Astrocyte (in vitro differentiated cells and primary cell): ENCODE results near the gene ATP5IF1. TPM values are rescaled to one million over a fixed set of nuclear protein-coding genes. Genes with fewer than 3 reads are reported as not detected.

Source experiments
- DNase-seq: peaks from one replicate; pipeline ENCODE4 v3.0.0-alpha.2; 2010; ENCODE audit warnings: low read depth
- FAIRE-seq: peaks from 2 replicates; lab custom pipeline; 2011; peaks lifted over from hg19 to GRCh38; lab: Jason Lieb, UNC
- H2AFZ ChIP-seq: 2 replicates; pipeline ENCODE4 v1.6.0; 2012; ENCODE audit warnings: low read depth, low read length, inconsistent platforms
- H3K27ac ChIP-seq: 2 replicates; pipeline ENCODE4 v1.5.1; 2011; ENCODE audit warnings: low read depth, low read length, inconsistent platforms
- H3K27me3 ChIP-seq: 2 replicates; pipeline ENCODE4 v1.6.0; 2011; ENCODE audit warnings: low read length, inconsistent platforms; ENCODE audit not compliant: insufficient read depth
- H3K36me3 ChIP-seq: 2 replicates; pipeline ENCODE4 v1.5.1; 2011; ENCODE audit warnings: low read length, inconsistent platforms; ENCODE audit not compliant: insufficient read depth
- H3K4me1 ChIP-seq: 2 replicates; pipeline ENCODE4 v1.5.1; 2011; ENCODE audit warnings: low read length, inconsistent platforms; ENCODE audit not compliant: insufficient read depth
- H3K4me2 ChIP-seq: 2 replicates; pipeline ENCODE4 v1.6.0; 2012; ENCODE audit warnings: low read length, inconsistent platforms
- H3K4me3 ChIP-seq: 2 replicates; pipeline ENCODE4 v1.5.1; 2011; ENCODE audit warnings: low read depth, mild to moderate bottlenecking, low read length, inconsistent platforms; ENCODE audit not compliant: insufficient read depth
- H3K79me2 ChIP-seq: 2 replicates; pipeline ENCODE4 v1.6.0; 2012; ENCODE audit warnings: mild to moderate bottlenecking, low read length, inconsistent platforms; ENCODE audit not compliant: insufficient read depth
- H3K9ac ChIP-seq: 2 replicates; pipeline ENCODE4 v1.6.0; 2012; ENCODE audit warnings: mild to moderate bottlenecking, low read length, inconsistent platforms
- H3K9me3 ChIP-seq: 2 replicates; pipeline ENCODE4 v1.5.1; 2012; ENCODE audit warnings: low read depth, mild to moderate bottlenecking, low read length, inconsistent platforms; ENCODE audit not compliant: insufficient read depth
- H4K20me1 ChIP-seq: 2 replicates; pipeline ENCODE4 v1.6.0; 2012; ENCODE audit warnings: low read length, inconsistent platforms; ENCODE audit not compliant: insufficient read depth
- H3K27ac Mint-ChIP-seq: one replicate; pipeline ENCODE4 v1.8.0; 2021; ENCODE audit warnings: mild to moderate bottlenecking, mixed read lengths; ENCODE audit not compliant: unreplicated experiment
- H3K27me3 Mint-ChIP-seq: one replicate; pipeline ENCODE4 v1.8.0; 2021; ENCODE audit warnings: low read depth, mixed read lengths; ENCODE audit not compliant: unreplicated experiment
- H3K36me3 Mint-ChIP-seq: one replicate; pipeline ENCODE4 v1.8.0; 2021; ENCODE audit warnings: low read depth, mixed read lengths; ENCODE audit not compliant: unreplicated experiment
- H3K4me1 Mint-ChIP-seq: one replicate; pipeline ENCODE4 v1.8.0; 2021; ENCODE audit warnings: low read depth, mixed read lengths; ENCODE audit not compliant: unreplicated experiment
- H3K4me3 Mint-ChIP-seq: one replicate; pipeline ENCODE4 v1.8.0; 2021; ENCODE audit warnings: mild to moderate bottlenecking, moderate library complexity, mixed read lengths; ENCODE audit not compliant: unreplicated experiment
- H3K9me3 Mint-ChIP-seq: one replicate; pipeline ENCODE4 v1.8.0; 2021; ENCODE audit warnings: mild to moderate bottlenecking, mixed read lengths; ENCODE audit not compliant: unreplicated experiment
- EZH2 ChIP-seq: IDR thresholded peaks from 2 replicates; pipeline ENCODE4 v1.6.1; 2012; ENCODE audit warnings: mild to moderate bottlenecking, low read length, inconsistent platforms; ENCODE audit not compliant: insufficient read depth
- total RNA-seq: library from RNA; stranded (reverse); gene quantifications from 2 replicates; pipeline ENCODE4 v1.2.1, GENCODE V29; 2021
- TF ChIP-seq, protein P1 (sequence below): IDR thresholded peaks from 2 replicates; pipeline ENCODE4 v1.5.1; 2011; ENCODE audit warnings: low read depth, mild to moderate bottlenecking, inconsistent platforms, low read length, moderate library complexity; ENCODE audit not compliant: insufficient read depth

Gene ATP5IF1
- total RNA-seq, 1 donor from 2014 or later, result 160 TPM

DNA sequence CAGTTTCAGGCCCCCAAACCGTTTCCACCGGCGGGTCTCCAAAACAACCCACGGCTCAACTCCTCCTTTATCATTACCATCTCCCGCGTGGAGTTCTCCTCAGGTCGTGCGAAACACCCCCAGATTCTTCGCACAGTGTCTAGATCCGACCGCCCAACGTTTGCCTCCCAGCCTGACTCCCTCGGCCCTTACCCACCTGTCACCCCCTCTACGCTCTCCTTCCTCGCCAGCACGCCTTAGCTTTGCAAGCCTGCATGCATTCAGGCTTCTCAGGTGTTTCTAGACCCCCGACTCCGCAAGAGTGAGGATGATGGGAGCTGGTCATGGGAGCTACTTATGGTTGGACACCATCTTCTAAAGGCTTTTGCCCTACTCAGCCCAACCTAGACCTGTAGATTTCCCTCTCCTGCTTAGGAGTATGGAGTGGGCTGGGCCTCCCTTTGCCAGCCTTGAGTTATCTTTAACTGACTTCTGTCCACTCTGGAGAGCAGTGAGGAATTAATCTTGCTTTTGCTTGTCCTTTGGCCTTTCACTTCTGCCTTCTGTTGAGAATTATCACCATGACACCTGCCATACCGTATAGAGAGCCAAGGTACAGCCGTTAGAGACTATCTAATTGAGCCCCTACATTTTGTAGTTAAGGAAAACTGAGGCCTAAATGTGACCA, 865 bp downstream of the ATP5IF1 start:
- FAIRE-seq, result no peak
- H3K4me3 ChIP-seq, result peak overlapping the region; percentile 95
- peaks cover 17% of the 10 kb centered on the region for H4K20me1 ChIP-seq
- no peaks in the 10 kb centered on the region for H3K9me3 ChIP-seq
- peak overlapping the region; percentile 93 for H3K4me2 ChIP-seq
- peaks cover 2% of the 10 kb centered on the region for H3K36me3 Mint-ChIP-seq
- no peaks in the 10 kb centered on the region for H3K9me3 Mint-ChIP-seq
- peaks cover 4% of the 10 kb centered on the region for H3K4me1 Mint-ChIP-seq
- peak overlapping the region; percentile 91 for H2AFZ ChIP-seq
- H3K27me3 Mint-ChIP-seq, result no peaks in the 10 kb centered on the region
- peaks cover 6% of the 10 kb centered on the region for H3K36me3 ChIP-seq
- peak overlapping the region; percentile 74 for H3K27ac ChIP-seq
- peaks cover 16% of the 10 kb centered on the region for H3K4me1 ChIP-seq
- no peak overlapping the region for H3K27ac Mint-ChIP-seq
- no peak for DNase-seq
- peaks cover 36% of the 10 kb centered on the region for H3K79me2 ChIP-seq
- no peak for TF ChIP-seq EZH2
- TF ChIP-seq, protein P1, sequence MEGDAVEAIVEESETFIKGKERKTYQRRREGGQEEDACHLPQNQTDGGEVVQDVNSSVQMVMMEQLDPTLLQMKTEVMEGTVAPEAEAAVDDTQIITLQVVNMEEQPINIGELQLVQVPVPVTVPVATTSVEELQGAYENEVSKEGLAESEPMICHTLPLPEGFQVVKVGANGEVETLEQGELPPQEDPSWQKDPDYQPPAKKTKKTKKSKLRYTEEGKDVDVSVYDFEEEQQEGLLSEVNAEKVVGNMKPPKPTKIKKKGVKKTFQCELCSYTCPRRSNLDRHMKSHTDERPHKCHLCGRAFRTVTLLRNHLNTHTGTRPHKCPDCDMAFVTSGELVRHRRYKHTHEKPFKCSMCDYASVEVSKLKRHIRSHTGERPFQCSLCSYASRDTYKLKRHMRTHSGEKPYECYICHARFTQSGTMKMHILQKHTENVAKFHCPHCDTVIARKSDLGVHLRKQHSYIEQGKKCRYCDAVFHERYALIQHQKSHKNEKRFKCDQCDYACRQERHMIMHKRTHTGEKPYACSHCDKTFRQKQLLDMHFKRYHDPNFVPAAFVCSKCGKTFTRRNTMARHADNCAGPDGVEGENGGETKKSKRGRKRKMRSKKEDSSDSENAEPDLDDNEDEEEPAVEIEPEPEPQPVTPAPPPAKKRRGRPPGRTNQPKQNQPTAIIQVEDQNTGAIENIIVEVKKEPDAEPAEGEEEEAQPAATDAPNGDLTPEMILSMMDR, result no peak
- peak overlapping the region; percentile 90 for H3K9ac ChIP-seq
- H3K4me3 Mint-ChIP-seq, result no peak overlapping the region
- H3K27me3 ChIP-seq, result no peaks in the 10 kb centered on the region

DNA sequence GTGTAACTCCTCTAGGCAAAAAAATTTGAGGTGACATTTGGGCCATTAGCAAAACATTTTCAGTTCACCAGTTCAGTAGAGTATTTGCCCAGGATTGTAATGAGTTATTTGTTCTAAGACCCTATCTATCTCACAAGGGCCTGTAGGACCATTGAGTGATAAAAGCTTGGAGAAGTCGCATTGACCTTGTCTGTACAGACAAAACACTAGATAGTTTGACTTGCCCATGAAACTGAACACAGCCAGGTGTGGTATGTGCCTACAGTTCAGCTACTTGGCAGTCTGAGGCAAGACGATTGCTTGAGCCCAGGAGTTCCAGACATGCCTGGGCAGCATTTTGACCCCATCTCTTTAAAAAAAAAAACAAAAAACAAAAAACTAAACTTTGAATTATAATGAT, 3.1 kb downstream of the ATP5IF1 start:
- Mint-ChIP-seq H3K36me3 (no peaks in the 10 kb centered on the region), H3K4me1 (peaks cover 4% of the 10 kb centered on the region), H3K9me3 (no peaks in the 10 kb centered on the region), H3K27me3 (no peaks in the 10 kb centered on the region), H3K4me3 (peak overlapping the region; percentile 50), H3K27ac (no peak overlapping the region)
- no peak for TF ChIP-seq EZH2
- TF ChIP-seq, protein P1, result no peak
- DNase-seq (no peak), FAIRE-seq (no peak)
- no peaks in the 10 kb centered on the region for H3K9me3 ChIP-seq
- no peak overlapping the region for H3K4me2 ChIP-seq
- H2AFZ ChIP-seq, result no peak overlapping the region
- H3K27me3 ChIP-seq, result no peaks in the 10 kb centered on the region
- peaks cover 6% of the 10 kb centered on the region for H3K36me3 ChIP-seq
- H3K4me3 ChIP-seq, result no peak overlapping the region
- no peak overlapping the region for H3K27ac ChIP-seq
- peaks cover 25% of the 10 kb centered on the region for H3K79me2 ChIP-seq
- no peak overlapping the region for H3K9ac ChIP-seq
- peaks cover 12% of the 10 kb centered on the region for H4K20me1 ChIP-seq
- H3K4me1 ChIP-seq, result peaks cover 10% of the 10 kb centered on the region

DNA sequence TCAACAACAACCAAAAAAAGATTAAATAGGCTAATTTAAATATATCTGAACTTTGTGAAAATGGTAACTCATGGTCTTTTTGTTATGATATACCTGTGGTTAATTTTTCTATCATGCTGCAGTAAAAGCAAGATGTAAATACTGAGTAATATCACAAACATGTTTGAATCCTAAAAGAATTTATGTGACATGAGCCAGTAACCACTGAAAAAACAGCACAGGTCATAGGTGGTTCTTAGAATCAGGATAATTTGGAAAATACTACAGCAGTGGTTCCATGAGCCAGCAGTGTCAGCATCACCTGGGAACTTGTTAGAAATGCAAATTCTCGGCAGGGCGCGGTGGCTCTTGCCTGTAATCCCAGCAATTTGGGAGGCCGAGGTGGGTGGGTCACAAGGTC, 4.1 kb downstream of the ATP5IF1 start:
- peaks cover 12% of the 10 kb centered on the region for H4K20me1 ChIP-seq
- no peaks in the 10 kb centered on the region for H3K27me3 ChIP-seq
- H3K36me3 ChIP-seq, result peaks cover 6% of the 10 kb centered on the region
- no peak overlapping the region for H3K4me2 ChIP-seq
- Mint-ChIP-seq H3K36me3 (no peaks in the 10 kb centered on the region), H3K27me3 (no peaks in the 10 kb centered on the region), H3K4me1 (peaks cover 4% of the 10 kb centered on the region), H3K9me3 (no peaks in the 10 kb centered on the region), H3K4me3 (no peak overlapping the region), H3K27ac (no peak overlapping the region)
- no peak overlapping the region for H3K27ac ChIP-seq
- no peak overlapping the region for H3K9ac ChIP-seq
- H3K9me3 ChIP-seq, result no peaks in the 10 kb centered on the region
- H3K4me3 ChIP-seq, result no peak overlapping the region
- H3K4me1 ChIP-seq, result peaks cover 10% of the 10 kb centered on the region
- H2AFZ ChIP-seq, result no peak overlapping the region
- DNase-seq, result no peak
- TF ChIP-seq, protein P1, result no peak
- TF ChIP-seq EZH2, result no peak
- H3K79me2 ChIP-seq, result peaks cover 25% of the 10 kb centered on the region
- FAIRE-seq, result no peak
